Esophagus squamous epithelium (tissue), 4 donors: Measurements from ENCODE around the gene CD86.

Experiments used
- CTCF ChIP-seq, 6 experiments: fragments of 450-650 bp in 4 of 6; fragments of 200-600 bp in 2 of 6; sonication (generic) in 2 of 6; IDR thresholded peaks; one replicate each; pipeline ENCODE4 v1.5.1; 2016 to 2019; ENCODE audit warnings: antibody characterized with exemption in 6 of 6, mild to moderate bottlenecking in 4 of 6, moderate library complexity in 4 of 6
- POLR2A ChIP-seq, 4 donors: fragments of 450-650 bp; IDR thresholded peaks; one replicate each; pipeline ENCODE4 v1.6.1; 2017; ENCODE audit warnings: antibody characterized with exemption in 4 of 4, mild to moderate bottlenecking in 4 of 4, moderate library complexity in 3 of 4

- TF ChIP-seq CTCF (IDR thresholded peaks at IDR 0.05), result no peak
- no peak for TF ChIP-seq POLR2A (IDR thresholded peaks at IDR 0.05)
Observed at GRCh38 chr3:122008166-122008565, 47.0 kb upstream of the CD86 start.
